ENCODE data around the gene SOX18.
A peak's percentile ranks its signal among the peaks of the same experiment; 100 is the strongest.

The SOX18 gene

GRCh38 chr20:64067733-64068307 lies 18.4 kb upstream of the SOX18 start:
- DNase-seq, result no peak

GRCh38 chr20:64067005-64067632 lies 17.7 kb upstream of the SOX18 start:
- no peak for DNase-seq

- no peak for DNase-seq
Measured at GRCh38 chr20:64065974-64066343, 16.5 kb upstream of the SOX18 start.

GRCh38 chr20:64065062-64065973 lies 15.9 kb upstream of the SOX18 start:
- DNase-seq, result no peak

- DNase-seq, result no peak
Measured at GRCh38 chr20:64064145-64064698, 14.8 kb upstream of the SOX18 start.

- DNase-seq, result no peak
Measured at GRCh38 chr20:64063389-64064144, 14.1 kb upstream of the SOX18 start.

- DNase-seq, result peak; percentile 87
Measured at GRCh38 chr20:64062596-64063388, 13.4 kb upstream of the SOX18 start, which contains the start of gene TCEA2. Gene TCEA2, plus strand, starts transcription at chr20:64063198. Its CDS starts 115 bp downstream, at chr20:64063313.

- DNase-seq, result no peak
Measured at GRCh38 chr20:64062276-64062595, 12.8 kb upstream of the SOX18 start.

GRCh38 chr20:64058536-64058935 lies 9.1 kb upstream of the SOX18 start:
- DNase-seq, result no peak

- peak; percentile 36 for DNase-seq
Measured at GRCh38 chr20:64057628-64058498, 8.4 kb upstream of the SOX18 start.

GRCh38 chr20:64056889-64057627 lies 7.6 kb upstream of the SOX18 start:
- no peak for DNase-seq

GRCh38 chr20:64056639-64056888 lies 7.1 kb upstream of the SOX18 start:
- DNase-seq, result no peak

GRCh38 chr20:64055893-64056638 lies 6.6 kb upstream of the SOX18 start:
- DNase-seq, result no peak

- no peak for DNase-seq
Measured at GRCh38 chr20:64055396-64055892, 6.0 kb upstream of the SOX18 start.

GRCh38 chr20:64053841-64054661 lies 4.6 kb upstream of the SOX18 start:
- DNase-seq, result no peak

GRCh38 chr20:64052987-64053840 lies 3.8 kb upstream of the SOX18 start:
- no peak for DNase-seq

GRCh38 chr20:64052326-64052722 lies 2.9 kb upstream of the SOX18 start:
- no peak for DNase-seq
